Measurements from ENCODE around the gene PEX26.
A peak's percentile ranks its signal among the peaks of the same experiment; 100 is the strongest.
"Not testable (repeated sequence)": the region's sequence is repeated elsewhere in the genome, so short reads cannot be mapped to it uniquely, and the experiment has no call there.

The PEX26 gene

GRCh38 chr22:18071307-18071967 lies 6.4 kb upstream of the PEX26 start:
- not testable (repeated sequence) for DNase-seq (ENCODE audit: low read depth)

GRCh38 chr22:18071968-18072310 lies 5.9 kb upstream of the PEX26 start:
- DNase-seq (ENCODE audit: low read depth) = no peak

- no peak for DNase-seq (ENCODE audit: low read depth)
Observed at GRCh38 chr22:18073467-18073866, 4.3 kb upstream of the PEX26 start.

- DNase-seq (ENCODE audit: low read depth) = not testable (repeated sequence)
Observed at GRCh38 chr22:18073927-18074326, 3.9 kb upstream of the PEX26 start.

GRCh38 chr22:18075101-18075719 lies 2.6 kb upstream of the PEX26 start:
- no peak for DNase-seq (ENCODE audit: low read depth)

DNA sequence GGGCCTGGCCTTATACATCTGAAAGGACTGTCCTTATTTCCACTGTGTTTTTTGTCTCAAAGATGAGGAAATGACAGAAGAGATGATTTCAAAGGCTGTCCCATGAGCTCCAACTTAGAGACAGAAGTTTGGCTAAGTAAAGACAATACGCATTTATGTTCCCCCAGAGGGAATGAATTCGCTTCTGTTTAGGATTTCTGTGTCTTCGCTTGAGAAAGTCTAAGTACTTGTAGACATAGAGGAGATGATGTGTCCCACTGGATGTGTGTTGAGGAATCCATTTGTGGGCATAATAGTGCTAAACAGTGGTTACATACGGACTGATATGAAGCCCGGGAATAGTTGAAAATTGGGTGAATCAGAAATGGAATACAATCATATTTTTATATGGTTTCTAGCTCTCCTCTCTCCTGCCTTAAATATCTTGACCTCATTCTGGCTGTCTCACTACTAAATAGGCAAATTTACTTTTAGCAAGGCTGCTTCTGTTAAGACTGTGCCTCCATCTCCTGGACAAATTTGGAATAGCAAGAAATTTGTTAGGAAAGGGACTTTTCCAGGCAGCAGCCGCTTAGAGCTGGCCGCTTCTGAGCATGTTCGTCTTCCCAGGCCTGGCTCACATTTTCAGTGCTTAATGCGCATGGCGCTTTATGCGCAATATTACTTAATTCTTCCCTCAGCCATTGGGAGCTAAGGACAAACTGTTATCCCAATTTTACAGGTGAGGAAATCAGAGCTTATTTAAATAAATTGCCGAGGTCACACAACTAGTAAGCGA lies 1.9 kb upstream of the PEX26 start:
- DNase-seq (ENCODE audit: low read depth) = peak; percentile 13

GRCh38 chr22:18077087-18077638 lies 627 bp upstream of the PEX26 start:
- no peak for DNase-seq (ENCODE audit: low read depth)

DNA sequence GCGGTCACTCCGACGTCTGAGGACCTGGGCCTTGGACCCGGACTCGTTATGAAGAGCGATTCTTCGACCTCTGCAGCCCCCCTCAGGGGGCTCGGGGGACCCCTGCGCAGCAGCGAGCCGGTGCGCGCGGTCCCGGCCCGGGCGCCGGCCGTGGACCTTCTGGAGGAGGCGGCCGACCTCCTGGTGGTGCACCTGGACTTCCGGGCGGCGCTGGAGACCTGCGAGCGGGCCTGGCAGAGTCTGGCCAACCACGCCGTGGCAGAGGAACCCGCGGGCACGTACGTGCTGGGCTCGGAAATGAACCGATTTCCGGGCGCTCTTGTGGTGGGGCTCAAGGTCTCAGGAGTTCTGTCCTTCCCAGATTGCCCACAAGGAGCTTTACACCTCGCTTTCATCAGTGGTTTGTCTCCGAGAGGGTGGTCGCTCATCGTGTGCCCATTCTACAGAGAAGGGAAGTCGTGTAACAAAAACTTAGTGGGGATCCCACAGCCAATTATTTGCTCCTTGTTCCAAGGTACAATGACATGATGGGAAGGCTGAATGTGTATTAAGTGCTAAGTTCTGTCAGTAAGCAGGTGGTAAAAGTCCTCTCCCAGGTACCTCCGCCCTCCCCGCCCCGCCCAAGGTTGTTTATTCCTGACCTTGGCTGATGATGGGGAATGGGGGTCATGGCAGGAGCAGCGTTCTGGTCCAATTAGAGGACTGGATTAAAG lies 695 bp downstream of the PEX26 start:
- DNase-seq (ENCODE audit: low read depth) = peak; percentile 3

GRCh38 chr22:18079706-18080233 lies 2.0 kb downstream of the PEX26 start:
- DNase-seq (ENCODE audit: low read depth) = no peak

DNA sequence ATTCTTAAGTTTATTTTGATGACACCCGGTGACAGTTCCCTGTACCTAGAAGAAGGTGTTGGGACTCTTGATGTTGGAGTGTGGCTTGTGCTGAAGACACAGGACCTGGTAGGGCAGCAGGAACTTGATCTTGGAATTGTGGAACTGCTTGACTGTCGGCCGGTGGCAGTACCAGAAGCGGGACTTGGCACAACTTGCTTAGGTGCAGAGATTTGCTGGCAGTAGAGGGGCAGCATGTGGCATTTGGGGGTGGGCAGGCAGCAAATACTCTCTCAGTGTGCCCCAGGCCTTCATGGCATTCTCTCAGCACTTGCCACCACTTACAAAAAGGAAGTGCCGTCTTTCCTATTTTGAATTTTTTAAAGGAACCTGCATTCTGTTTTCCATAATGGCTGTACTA lies 3.6 kb downstream of the PEX26 start:
- DNase-seq (ENCODE audit: low read depth) = no peak

- DNase-seq (ENCODE audit: low read depth) = no peak
Observed at GRCh38 chr22:18082467-18082866, 4.7 kb downstream of the PEX26 start.

- no peak for DNase-seq (ENCODE audit: low read depth)
Observed at GRCh38 chr22:18083406-18083805, 5.6 kb downstream of the PEX26 start.

DNA sequence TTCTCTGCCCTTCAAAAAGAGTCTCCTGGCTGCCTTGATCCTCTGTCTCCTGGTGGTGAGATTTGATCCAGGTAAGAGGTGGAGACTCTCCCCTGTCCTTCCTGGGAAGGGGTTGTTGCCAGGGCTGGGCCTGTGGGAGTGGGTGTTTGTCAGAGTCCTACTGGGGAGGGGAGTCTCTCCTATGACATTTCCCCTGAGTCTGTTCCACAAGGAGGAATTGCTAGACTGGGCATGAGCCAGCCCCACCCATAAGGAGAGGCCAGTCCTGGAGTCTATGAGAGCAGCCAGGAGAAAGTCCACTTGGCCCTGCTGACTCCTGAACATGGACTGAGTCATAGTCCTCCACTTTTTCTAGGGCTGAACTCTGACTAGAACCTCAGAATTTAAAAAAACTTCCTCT lies 7.4 kb downstream of the PEX26 start:
- no peak for DNase-seq (ENCODE audit: low read depth)

- DNase-seq (ENCODE audit: low read depth) = no peak
Observed at GRCh38 chr22:18087350-18087855, 9.6 kb downstream of the PEX26 start.

GRCh38 chr22:18088825-18089568 lies 11.2 kb downstream of the PEX26 start:
- no peak for DNase-seq (ENCODE audit: low read depth)

DNA sequence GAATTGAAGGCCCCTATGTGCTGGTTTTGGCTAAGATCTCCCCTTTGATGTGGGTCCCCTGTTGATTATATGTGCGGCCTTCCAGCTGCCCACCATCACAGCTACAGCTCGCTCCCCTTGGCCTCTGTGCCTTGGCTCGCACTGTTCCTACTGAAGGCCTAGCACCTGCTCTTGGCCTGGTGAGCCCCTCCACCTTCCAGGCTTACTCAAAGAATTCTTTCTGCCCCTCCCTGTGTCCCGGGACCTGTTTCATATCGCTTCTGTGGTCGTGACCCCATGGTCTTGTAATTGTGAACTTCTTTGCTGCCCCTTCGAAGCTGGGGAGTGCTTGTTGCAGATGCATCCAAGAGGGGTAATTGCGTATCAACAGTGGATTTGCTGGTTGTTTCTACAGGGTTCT lies 12.5 kb downstream of the PEX26 start:
- no peak for DNase-seq (ENCODE audit: low read depth)

- DNase-seq (ENCODE audit: low read depth) = no peak
Observed at GRCh38 chr22:18091478-18091877, 13.7 kb downstream of the PEX26 start.

DNA sequence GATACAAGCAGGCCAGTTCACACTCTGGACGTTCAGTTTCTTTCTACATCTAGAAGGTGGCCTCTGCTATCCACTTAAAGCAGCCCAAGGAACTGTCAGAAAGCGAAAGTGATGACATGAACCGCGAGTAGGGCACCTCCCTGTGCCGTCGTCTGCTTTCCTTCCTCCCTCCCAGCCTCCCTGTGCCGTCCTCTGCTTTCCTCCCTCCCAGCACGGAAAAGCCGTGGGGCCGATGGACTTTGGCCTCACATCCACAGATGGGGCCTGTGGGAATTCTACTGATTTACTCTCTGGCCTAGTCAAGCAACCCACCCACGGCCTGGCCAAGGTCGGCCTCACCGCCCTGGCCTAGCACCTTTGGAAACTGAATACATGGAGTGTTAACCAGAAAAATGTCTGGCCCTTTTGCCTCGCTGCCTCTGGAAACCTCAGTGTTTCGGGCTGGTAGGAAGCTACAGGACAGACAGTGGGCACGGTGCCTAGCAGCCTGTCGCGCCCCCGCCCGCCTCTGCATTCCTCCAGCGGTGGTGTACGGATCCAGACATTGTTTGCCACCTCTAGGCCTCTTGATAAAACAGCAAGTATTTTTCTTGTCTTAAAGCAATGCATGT lies 14.2 kb downstream of the PEX26 start:
- DNase-seq (ENCODE audit: low read depth) = no peak

- DNase-seq (ENCODE audit: low read depth) = no peak
Observed at GRCh38 chr22:18093661-18094060, 15.9 kb downstream of the PEX26 start.

DNA sequence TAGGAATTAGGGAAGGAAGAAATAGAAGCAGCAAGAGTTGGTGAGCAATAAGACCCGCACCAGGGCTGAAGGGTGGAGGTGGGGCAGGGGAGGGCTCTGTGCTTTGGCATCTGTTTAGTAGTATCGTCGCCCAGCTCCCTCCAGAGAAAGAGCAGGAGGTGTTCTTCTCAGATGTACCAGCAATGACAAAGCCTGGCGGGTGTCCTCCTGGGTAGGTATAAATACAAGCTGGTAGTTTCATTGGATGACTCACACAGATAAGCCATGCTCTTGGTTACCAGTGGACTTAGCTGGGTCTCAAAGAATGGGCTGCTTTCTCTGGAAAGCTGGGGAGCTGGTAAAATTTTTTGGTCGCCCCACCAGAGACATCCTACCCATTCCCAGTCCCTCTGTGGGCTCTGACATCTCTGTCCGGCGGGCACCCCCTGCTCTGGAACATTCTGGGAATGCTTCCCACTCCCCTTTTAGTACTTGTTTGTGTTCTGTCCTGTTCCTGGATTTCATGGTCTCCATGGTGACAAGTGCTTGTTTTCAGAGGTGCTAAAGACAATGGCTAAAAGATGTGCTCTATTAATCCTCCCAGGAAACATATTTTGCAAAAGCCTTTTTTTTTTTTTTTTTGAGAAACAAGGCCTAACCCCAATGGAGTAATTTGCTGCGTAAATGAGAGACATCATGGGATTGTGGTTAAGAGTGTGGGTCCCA lies 17.5 kb downstream of the PEX26 start:
- no peak for DNase-seq (ENCODE audit: low read depth)
